Measurements from ENCODE around the gene MYO16. TPM values are rescaled to one million over a fixed set of nuclear protein-coding genes. Genes with fewer than 3 reads are reported as not detected.

The MYO16 gene
- total and polyA plus RNA-seq, 2 of the 4 experiments (the other 2 are of a cell fraction) = under 0.01 to 0.03 TPM

- dilution Hi-C loops (cut with HindIII; ENCODE audit: low sequenced_read_pairs, unreplicated experiment) = no loop called here
Measured at GRCh38 chr13:108948251-108948671, 318.9 kb downstream of the MYO16 start.

More at GRCh38 chr13:108948251-108948671, 318.9 kb downstream of the MYO16 start:
- Histone ChIP-seq H3K56ac (ENCODE audit: extremely low read depth, insufficient read depth, low read length) (no peak overlapping the region), H3K4me3 (ENCODE audit: insufficient read depth, low read depth, low read length) (no peak overlapping the region), H2BK120ac (ENCODE audit: low read depth, low read length) (no peak overlapping the region), H2BK15ac (ENCODE audit: low read depth, low read length) (no peak overlapping the region), H3K9me3 (ENCODE audit: control insufficient read depth, insufficient read depth, low read length) (no peaks in the 10 kb centered on the region), H3K36me3 (ENCODE audit: control insufficient read depth, insufficient read depth, low read length) (no peaks in the 10 kb centered on the region), H3K27ac (ENCODE audit: insufficient read depth, low read length) (no peak overlapping the region), H3K14ac (replicated peaks; ENCODE audit: low read depth, low read length) (no peak overlapping the region), H3K79me1 (ENCODE audit: low read depth in 1 of 2, low read length in 2 of 2) (no peaks in the 10 kb centered on the region), H4K91ac (ENCODE audit: insufficient read depth, low read depth, low read length) (no peak overlapping the region), H2BK5ac (ENCODE audit: low read depth, low read length, poor library complexity, severe bottlenecking) (no peak overlapping the region), H3K4ac (ENCODE audit: low read depth, low read length) (peak overlapping the region; percentile 4; the same call in 1 of the 2 replicates), H2BK20ac (ENCODE audit: low read depth, low read length) (no peak overlapping the region), H3K18ac (ENCODE audit: low read depth, low read length) (no peak overlapping the region), H3K4me1 (ENCODE audit: control insufficient read depth, insufficient read depth, low read length) (peaks cover 5% of the 10 kb centered on the region; the same call in 1 of the 2 replicates), H3K9ac (ENCODE audit: low read depth, low read length) (no peak overlapping the region), H4K8ac (ENCODE audit: low read depth in 2 of 2, low read length in 2 of 2) (no peak overlapping the region), H2AFZ (replicated peaks; ENCODE audit: low read length, poor library complexity) (no peak overlapping the region), H3K23ac (ENCODE audit: low read depth, low read length) (no peak overlapping the region), H3K4me2 (ENCODE audit: low read depth, low read length) (no peak overlapping the region), H4K20me1 (ENCODE audit: insufficient read depth, low read length) (no peaks in the 10 kb centered on the region), H4K5ac (ENCODE audit: low read depth, low read length) (no peak overlapping the region), H3K9me1 (ENCODE audit: insufficient read depth, low read length) (peaks cover 5% of the 10 kb centered on the region; the same call in 1 of the 2 replicates), H2AK9ac (replicated peaks; ENCODE audit: low read depth, low read length, poor library complexity) (no peak overlapping the region), H2AK5ac (ENCODE audit: low read depth, low read length) (no peak overlapping the region; the same call in 1 of the 2 replicates), H3K27me3 (ENCODE audit: control insufficient read depth, insufficient read depth, low read length) (no peaks in the 10 kb centered on the region)
- WGBS, 2 experiments (ENCODE audit: extremely low coverage in 2 of 2, insufficient read length in 1 of 2) = no CpG with 5 or more reads among the region's 7 CpGs
- ATAC-seq (ENCODE audit: low read depth) (no peak), DNase-seq (no peak)
- CTCF ChIA-PET = no interaction called here
- intact Hi-C loops (cut with micrococcal nuclease) = no loop called here
- in situ Hi-C loops (cut with MboI; ENCODE audit: low sequenced_read_pairs) = no loop called here
- POLR2A ChIA-PET (ENCODE audit: unreplicated experiment) = no interaction called here
- BruUV-seq (replicated peaks) = no TSS peak
- TF ChIP-seq RAD21 (IDR thresholded peaks at IDR 0.05; ENCODE audit: low read length) = no peak
- TF ChIP-seq SMC3 (IDR thresholded peaks at IDR 0.05; ENCODE audit: low read depth, low read length) = no peak
- TF ChIP-seq NFE2L2 (IDR thresholded peaks at IDR 0.05; ENCODE audit: low read depth, low read length) = no peak
